IPS-18a (cell line): ENCODE data around the gene SLC6A12.
"Not testable (repeated sequence)": the region's sequence is repeated elsewhere in the genome, so short reads cannot be mapped to it uniquely, and the experiment has no call there.

ENCODE experiments used
- H3K27ac ChIP-seq: one replicate; pipeline ENCODE4 v1.5.1; 2013; ENCODE audit warnings: low read length
- H3K27me3 ChIP-seq: one replicate; pipeline ENCODE4 v1.6.1; 2013; ENCODE audit warnings: mild to moderate bottlenecking, low read length; ENCODE audit not compliant: control insufficient read depth, insufficient read depth
- H3K36me3 ChIP-seq: one replicate; pipeline ENCODE4 v1.6.1; 2013; ENCODE audit warnings: low read depth, low read length; ENCODE audit not compliant: control insufficient read depth
- H3K4me1 ChIP-seq: one replicate; pipeline ENCODE4 v1.6.1; 2013; ENCODE audit warnings: low read depth, low read length; ENCODE audit not compliant: control insufficient read depth
- H3K4me3 ChIP-seq: one replicate; pipeline ENCODE4 v1.5.1; 2013; ENCODE audit warnings: low read length
- H3K9ac ChIP-seq: one replicate; pipeline ENCODE4 v1.6.1; 2013; ENCODE audit warnings: mild to moderate bottlenecking, low read length, moderate library complexity
- H3K9me3 ChIP-seq: one replicate; pipeline ENCODE4 v1.6.1; 2013; ENCODE audit warnings: low read depth, low read length; ENCODE audit not compliant: control insufficient read depth

The SLC6A12 gene

DNA sequence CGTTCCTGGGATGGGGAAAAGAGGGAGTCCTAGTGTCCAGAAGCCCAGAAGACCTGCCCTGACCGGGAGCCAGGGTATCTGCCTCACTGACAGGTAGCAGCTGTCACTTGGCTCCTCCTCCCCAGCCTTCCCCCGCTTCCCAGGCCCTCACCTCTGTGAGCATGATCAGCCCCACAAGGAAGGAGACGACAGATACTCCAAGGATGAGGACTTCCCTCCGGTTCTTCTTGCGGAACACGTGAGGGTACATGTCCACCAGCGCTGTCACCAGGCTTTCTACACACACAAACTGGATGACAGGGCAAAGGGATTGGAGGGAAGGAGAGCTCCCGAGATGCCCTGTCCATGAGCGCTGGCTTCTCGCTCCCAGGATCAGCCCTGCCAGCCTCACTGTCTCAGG, 9.9 kb upstream of the SLC6A12 start:
- Histone ChIP-seq H3K27ac (no peak overlapping the region), H3K9ac (no peak overlapping the region), H3K36me3 (no peaks in the 10 kb centered on the region), H3K9me3 (no peaks in the 10 kb centered on the region), H3K4me3 (no peak overlapping the region), H3K4me1 (peaks cover 5% of the 10 kb centered on the region), H3K27me3 (peaks cover 5% of the 10 kb centered on the region)

DNA sequence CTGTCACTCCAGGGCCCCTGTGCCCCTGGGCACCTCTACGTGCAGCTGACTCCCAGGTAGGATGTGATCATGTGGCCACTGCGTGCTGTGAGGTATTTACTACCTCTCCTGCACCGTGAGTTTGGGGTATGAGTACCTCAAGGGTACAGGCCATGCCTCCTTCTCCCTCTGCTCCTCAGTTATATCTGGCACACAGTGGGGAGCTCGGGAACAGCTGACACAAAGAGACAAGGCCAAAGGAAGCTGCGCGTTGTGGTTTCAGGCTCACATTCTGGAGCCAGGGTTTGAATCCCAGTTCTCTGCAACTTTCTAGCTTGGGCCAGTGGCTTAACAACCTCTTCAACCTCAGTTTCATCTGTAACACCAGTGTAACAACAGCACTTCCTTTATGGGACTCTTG, 7.8 kb upstream of the SLC6A12 start:
- Histone ChIP-seq H3K36me3 (no peaks in the 10 kb centered on the region), H3K9me3 (no peaks in the 10 kb centered on the region), H3K4me1 (peaks cover 5% of the 10 kb centered on the region), H3K9ac (no peak overlapping the region), H3K4me3 (no peak overlapping the region), H3K27ac (no peak overlapping the region), H3K27me3 (no peaks in the 10 kb centered on the region)

GRCh38 chr12:220946-221550, 7.1 kb upstream of the SLC6A12 start:
- H3K27me3 ChIP-seq: no peaks in the 10 kb centered on the region
- H3K9ac ChIP-seq: no peak overlapping the region
- H3K36me3 ChIP-seq: no peaks in the 10 kb centered on the region
- no peak overlapping the region for H3K27ac ChIP-seq
- H3K4me3 ChIP-seq: no peak overlapping the region
- peaks cover 5% of the 10 kb centered on the region for H3K4me1 ChIP-seq
- H3K9me3 ChIP-seq: no peaks in the 10 kb centered on the region

DNA sequence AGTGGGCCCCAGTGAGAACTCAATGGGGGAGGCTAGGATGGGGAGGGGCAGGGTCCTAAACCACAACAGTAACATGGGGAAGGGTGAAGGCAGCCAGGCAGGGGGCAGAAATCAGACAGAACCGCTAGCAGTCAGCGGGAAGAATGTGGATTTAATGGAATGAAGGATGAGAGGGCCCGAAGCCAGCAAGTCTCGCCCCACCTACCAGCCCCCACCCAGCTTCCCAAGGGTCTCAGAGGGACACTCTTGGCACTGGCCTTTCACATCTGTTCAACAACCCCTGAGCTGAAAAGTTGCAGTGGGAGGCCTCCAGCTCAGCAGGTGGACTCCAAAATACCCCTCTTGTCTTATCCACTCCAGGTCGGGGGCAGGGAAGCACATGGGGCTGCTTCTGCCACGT, 6.5 kb upstream of the SLC6A12 start:
- Histone ChIP-seq H3K36me3 (no peaks in the 10 kb centered on the region), H3K9me3 (no peaks in the 10 kb centered on the region), H3K27ac (no peak overlapping the region), H3K27me3 (no peaks in the 10 kb centered on the region), H3K9ac (no peak overlapping the region), H3K4me1 (peaks cover 5% of the 10 kb centered on the region), H3K4me3 (no peak overlapping the region)

DNA sequence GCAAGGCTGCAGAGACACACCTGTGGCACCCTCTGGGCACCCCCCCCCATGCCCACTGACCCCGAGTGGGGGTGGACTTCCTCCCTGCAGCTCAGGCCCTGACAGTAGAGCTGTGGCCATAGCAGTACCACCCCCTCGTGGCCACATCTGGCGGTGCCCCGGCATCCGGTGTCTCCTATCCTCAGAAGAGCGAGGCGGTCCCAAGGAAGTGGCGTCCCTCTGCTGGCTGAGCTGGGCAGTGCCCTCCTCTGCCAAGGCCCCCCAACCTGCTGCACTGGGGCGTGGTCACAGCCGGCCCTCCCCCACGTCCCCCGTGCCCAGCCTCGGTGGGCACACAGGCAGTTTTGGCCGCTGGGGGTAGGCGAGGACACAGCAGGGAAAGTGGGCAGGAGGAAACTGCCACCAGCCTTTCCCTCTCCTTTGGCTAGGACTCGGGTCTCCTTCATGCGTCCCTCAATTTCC, 6.0 kb upstream of the SLC6A12 start:
- no peak overlapping the region for H3K4me3 ChIP-seq
- H3K9me3 ChIP-seq: no peaks in the 10 kb centered on the region
- no peak overlapping the region for H3K9ac ChIP-seq
- H3K27me3 ChIP-seq: no peaks in the 10 kb centered on the region
- peaks cover 5% of the 10 kb centered on the region for H3K4me1 ChIP-seq
- no peaks in the 10 kb centered on the region for H3K36me3 ChIP-seq
- no peak overlapping the region for H3K27ac ChIP-seq

DNA sequence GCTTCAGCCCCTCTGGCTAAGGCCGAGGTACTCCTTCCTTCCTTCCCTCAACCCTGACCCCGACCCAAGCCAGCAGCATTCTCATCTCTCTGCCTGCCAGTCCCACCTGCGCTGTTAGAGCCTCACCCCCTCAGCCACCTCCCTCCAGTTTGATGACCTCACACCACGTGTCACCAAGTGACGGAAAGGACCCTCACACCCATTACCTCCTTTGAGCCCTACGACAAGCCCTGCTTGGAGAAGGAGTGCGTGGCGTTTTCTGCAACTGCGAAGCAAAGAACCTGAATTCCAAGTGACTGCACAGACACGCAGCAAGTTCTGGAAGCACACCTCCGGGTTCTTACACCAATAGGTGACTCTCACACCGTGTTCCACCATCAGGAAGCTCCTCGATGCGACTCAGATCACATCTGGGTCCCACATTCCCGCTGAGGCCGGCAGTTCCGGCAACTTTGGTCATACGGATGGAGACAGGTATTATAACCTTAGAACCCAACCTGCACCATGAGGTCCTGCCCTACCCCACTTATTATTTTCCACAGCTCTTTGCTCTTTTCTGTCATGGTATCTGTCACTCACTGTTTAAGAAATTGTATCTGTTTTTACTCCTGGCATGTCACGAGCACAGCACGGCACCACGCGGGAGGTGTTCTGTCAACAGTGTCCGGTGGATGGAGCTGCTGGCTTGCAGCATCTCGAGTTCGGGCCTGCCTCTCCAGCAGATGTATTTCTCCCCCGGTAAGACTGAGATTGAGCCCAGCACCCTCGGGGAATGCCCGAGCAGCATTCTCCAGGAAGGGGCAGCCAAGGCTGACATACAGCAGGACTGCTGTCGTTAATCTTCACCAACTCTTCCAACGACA, 5.0 kb upstream of the SLC6A12 start:
- Histone ChIP-seq H3K4me1 (peaks cover 12% of the 10 kb centered on the region), H3K27me3 (peaks cover 1% of the 10 kb centered on the region), H3K9ac (no peak overlapping the region), H3K9me3 (no peaks in the 10 kb centered on the region), H3K4me3 (no peak overlapping the region), H3K36me3 (no peaks in the 10 kb centered on the region), H3K27ac (no peak overlapping the region)

DNA sequence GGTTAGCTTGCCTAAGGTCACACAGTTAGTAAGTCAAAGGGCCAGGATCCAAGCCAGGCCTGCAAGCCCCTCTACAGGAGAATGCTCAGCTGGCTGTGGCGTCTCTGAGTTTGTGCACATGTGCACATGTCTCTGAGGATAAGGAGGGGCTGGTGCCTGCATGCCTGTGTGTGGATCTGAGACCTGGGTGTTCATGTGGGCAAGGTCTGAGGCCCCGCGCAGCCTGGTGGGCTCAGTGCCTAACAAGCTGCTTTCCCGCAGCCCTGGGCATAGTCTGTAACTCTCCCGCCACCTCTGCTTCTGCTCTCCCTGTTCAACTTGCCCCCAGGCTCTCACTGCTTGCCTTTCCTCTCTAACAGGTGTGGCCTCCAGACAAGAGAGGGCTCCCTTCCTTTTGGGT, 4.3 kb upstream of the SLC6A12 start:
- H3K4me1 ChIP-seq: peaks cover 16% of the 10 kb centered on the region

DNA sequence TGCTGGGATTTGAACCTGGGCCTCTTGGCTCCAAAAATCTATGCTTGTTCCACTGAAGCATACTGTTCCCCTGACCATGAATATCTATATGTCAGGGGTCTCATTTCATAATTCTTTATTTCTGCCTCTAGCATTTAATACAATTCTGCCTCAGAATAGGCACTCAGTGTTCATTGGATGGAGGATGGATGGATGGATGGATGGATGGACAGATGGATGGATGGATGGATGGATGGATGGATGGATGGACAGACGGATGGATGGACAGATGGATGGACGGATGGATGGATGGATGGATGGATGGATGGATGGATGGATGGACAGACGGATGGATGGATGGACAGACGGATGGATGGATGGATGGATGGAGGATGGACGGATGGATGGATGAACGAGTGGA, 3.1 kb upstream of the SLC6A12 start:
- H3K27me3 ChIP-seq, H3K36me3 ChIP-seq, H3K9ac ChIP-seq, H3K4me3 ChIP-seq, H3K27ac ChIP-seq, H3K9me3 ChIP-seq: not testable (repeated sequence)
- peaks cover 16% of the 10 kb centered on the region for H3K4me1 ChIP-seq

More for the DNA sequence above, 4.3 kb upstream of the SLC6A12 start:
- Histone ChIP-seq H3K36me3 (no peaks in the 10 kb centered on the region), H3K9ac (no peak overlapping the region), H3K27me3 (peaks cover 9% of the 10 kb centered on the region), H3K9me3 (no peaks in the 10 kb centered on the region), H3K27ac (no peak overlapping the region), H3K4me3 (no peak overlapping the region)

DNA sequence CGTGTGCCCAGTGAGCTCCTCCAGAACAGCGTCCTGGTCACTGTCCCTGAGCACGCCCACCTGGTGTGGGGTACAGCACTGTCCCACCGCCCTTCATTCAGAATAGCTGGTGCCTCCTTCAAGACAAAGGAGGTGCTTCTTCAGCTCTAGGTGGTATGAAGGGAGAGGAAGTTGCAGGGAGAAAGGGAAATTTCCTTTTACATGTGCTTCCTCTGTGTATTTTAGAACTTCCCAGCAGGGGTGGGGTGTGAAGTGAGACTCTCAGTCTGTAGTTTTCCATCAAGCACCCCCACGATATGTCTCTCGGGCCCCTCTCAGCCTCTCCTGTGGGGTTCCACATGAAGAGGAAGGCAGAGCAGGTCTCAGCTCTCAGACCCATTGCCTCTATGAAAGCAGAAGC, 1.2 kb upstream of the SLC6A12 start:
- Histone ChIP-seq H3K9me3 (no peaks in the 10 kb centered on the region), H3K27me3 (peaks cover 21% of the 10 kb centered on the region), H3K27ac (no peak overlapping the region), H3K4me1 (peaks cover 13% of the 10 kb centered on the region), H3K4me3 (no peak overlapping the region), H3K36me3 (no peaks in the 10 kb centered on the region), H3K9ac (no peak overlapping the region)

DNA sequence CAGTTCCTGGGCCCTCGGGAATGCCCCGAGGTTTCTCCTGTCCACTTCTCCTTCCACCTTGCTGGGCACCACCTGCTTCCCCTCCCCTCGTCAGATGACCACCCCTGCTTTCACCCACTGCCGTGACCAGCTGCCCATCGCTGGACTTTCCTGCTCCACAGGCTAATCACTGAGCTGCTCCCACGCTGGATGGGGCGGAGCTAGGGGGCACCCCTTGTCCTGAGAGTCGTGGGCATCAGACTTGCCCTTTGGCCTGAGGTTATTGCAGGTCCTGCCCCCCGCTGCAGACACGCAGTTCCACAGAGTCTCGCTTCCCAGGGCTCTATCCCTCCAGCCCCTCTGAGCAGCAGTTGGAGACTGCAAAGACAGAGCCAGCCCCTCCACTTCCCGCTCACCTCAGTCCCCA, 427 bp downstream of the SLC6A12 start:
- no peak overlapping the region for H3K9ac ChIP-seq
- no peaks in the 10 kb centered on the region for H3K36me3 ChIP-seq
- peaks cover 21% of the 10 kb centered on the region for H3K27me3 ChIP-seq
- no peak overlapping the region for H3K4me3 ChIP-seq
- H3K27ac ChIP-seq: no peak overlapping the region
- peaks cover 12% of the 10 kb centered on the region for H3K4me1 ChIP-seq
- no peaks in the 10 kb centered on the region for H3K9me3 ChIP-seq

- no peaks in the 10 kb centered on the region for H3K36me3 ChIP-seq
- no peak overlapping the region for H3K27ac ChIP-seq
- no peaks in the 10 kb centered on the region for H3K9me3 ChIP-seq
- peaks cover 21% of the 10 kb centered on the region for H3K27me3 ChIP-seq
- H3K4me3 ChIP-seq: no peak overlapping the region
- H3K9ac ChIP-seq: no peak overlapping the region
- peaks cover 12% of the 10 kb centered on the region for H3K4me1 ChIP-seq
Observed at GRCh38 chr12:212715-213526, 1.0 kb downstream of the SLC6A12 start.
